ENCODE results near the gene TPPP2. TPM values are rescaled to one million over a fixed set of nuclear protein-coding genes. Genes with fewer than 3 reads are reported as not detected.
"Not testable (repeated sequence)": the region's sequence is repeated elsewhere in the genome, so short reads cannot be mapped to it uniquely, and the experiment has no call there.

TPPP2 gene
- not detected for total RNA-seq

DNA sequence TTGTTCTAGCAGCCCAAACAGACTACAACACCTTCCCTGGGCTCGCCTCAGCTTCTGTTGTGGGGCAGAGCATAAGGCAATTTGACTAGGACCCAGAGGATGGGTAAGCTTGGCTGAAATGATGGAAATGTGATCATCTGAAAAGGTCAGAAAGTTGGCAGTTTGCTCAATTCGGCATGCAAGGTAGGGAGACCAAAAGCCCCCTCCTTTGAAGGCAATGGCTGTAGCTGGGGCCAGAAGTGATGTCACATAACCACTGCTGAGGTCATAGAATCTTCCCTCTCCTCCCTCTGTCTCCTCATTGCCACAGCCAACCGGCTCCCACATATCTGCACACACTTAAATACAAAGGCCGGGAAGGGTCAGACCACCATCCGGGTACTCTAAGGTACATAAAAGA lies at the start of gene TPPP2:
Gene TPPP2, plus strand, starts transcription at position 301 of the 400 bp plus-strand sequence. CDS start 365 bp downstream, outside the sequence.
- Mint-ChIP-seq H3K36me3 (ENCODE audit: low read depth) (no peaks in the 10 kb centered on the region), H3K9me3 (no peaks in the 10 kb centered on the region), H3K4me3 (no peak within 1 kb of the TSS), H3K27ac (no peak within 1 kb of the TSS), H3K27me3 (peaks cover 9% of the 10 kb centered on the region), H3K4me1 (no peaks in the 10 kb centered on the region)
- ATAC-seq (replicated peaks), result no peak

DNA sequence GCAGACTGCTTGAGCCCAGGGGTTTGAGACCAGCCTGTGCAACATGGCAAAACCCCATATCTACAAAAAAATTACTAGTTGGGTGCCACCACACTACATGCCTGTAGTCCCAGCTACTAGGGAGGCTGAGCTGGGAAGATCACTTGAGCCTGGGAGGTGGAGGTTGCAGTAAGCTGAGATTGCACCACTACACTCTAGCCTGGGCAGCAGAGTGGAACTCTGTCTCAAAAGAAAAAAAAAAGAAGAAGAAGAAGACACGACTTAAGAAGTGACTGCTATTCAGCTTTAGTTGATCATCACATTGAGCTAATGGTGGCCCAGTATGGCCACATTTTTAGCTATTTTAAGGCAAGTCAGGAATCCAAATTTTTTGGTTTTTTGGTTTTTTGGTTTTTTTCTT lies 49.1 kb upstream of the TPPP2 start:
- H3K9me3 Mint-ChIP-seq, result no peaks in the 10 kb centered on the region
- no peak for ATAC-seq (replicated peaks)
- no peaks in the 10 kb centered on the region for H3K4me1 Mint-ChIP-seq
- no peaks in the 10 kb centered on the region for H3K36me3 Mint-ChIP-seq (ENCODE audit: low read depth)
- no peak overlapping the region for H3K4me3 Mint-ChIP-seq
- peaks cover 6% of the 10 kb centered on the region for H3K27me3 Mint-ChIP-seq
- H3K27ac Mint-ChIP-seq, result no peak overlapping the region

DNA sequence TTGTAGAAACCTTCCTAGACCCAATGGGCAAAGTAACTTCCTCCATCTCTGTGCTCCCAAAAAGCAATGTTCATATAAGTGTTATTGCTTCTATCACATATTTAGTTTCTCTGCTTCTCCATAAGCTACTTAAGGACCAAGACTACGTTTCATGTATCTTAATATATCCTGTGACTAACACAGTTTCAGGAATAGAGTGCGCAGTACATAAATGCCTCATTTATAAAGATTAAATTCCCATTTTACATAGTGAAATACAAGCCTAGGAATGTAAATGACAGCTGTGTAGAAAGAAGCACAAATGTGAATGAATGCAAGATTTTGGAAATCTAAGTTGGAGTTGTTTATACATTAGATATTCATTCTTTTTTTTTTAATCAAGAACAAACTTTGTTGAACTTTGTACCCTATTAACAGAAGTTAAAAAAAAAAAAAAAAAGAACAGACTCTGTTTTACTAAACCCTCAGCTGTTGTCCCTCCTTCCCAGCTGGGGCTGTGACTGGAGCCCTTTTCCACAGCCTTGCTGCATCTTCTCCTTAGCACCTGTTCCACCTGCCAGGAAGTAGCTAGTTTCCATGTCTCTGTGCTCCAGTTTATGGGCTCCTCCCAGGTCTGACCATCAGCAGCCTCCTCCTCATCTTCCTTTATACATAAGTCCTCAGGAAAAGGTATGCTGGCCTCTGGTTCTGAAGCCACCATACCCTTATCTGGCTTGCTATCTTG lies 47.2 kb upstream of the TPPP2 start:
- H3K27me3 Mint-ChIP-seq, result peaks cover 6% of the 10 kb centered on the region
- no peaks in the 10 kb centered on the region for H3K4me1 Mint-ChIP-seq
- H3K36me3 Mint-ChIP-seq (ENCODE audit: low read depth), result no peaks in the 10 kb centered on the region
- no peak overlapping the region for H3K27ac Mint-ChIP-seq
- no peak for ATAC-seq (replicated peaks)
- H3K9me3 Mint-ChIP-seq, result no peaks in the 10 kb centered on the region
- no peak overlapping the region for H3K4me3 Mint-ChIP-seq

GRCh38 chr14:20985650-20986049 lies 44.4 kb upstream of the TPPP2 start:
- not testable (repeated sequence) for H3K27me3 Mint-ChIP-seq; ATAC-seq (replicated peaks); H3K4me1 Mint-ChIP-seq; H3K27ac Mint-ChIP-seq; H3K9me3 Mint-ChIP-seq; H3K4me3 Mint-ChIP-seq
- peaks cover 12% of the 10 kb centered on the region for H3K36me3 Mint-ChIP-seq (ENCODE audit: low read depth)

DNA sequence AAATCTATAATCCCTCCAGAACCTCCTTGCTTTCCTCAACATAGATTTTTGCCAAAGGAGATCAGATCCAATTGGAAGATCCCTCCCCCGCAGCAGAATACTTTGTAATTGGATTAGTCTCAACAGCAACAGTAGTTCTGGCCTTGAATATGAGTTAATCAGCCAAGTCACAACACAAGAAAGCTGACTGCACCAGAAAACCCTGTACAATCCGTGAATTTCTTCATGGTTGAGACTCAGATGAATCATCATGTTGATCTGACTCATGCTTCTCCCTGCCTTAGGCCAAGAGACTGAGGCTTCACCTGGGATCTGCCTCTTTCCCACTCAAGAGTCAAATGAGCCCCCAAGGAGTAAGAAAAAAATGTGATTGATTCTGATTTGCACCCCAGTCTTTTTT lies 43.2 kb upstream of the TPPP2 start:
- H3K27me3 Mint-ChIP-seq, result peaks cover 3% of the 10 kb centered on the region
- H3K27ac Mint-ChIP-seq, result no peak overlapping the region
- H3K4me1 Mint-ChIP-seq, result peaks cover under 1% of the 10 kb centered on the region
- peak; percentile 30 for ATAC-seq (replicated peaks)
- H3K9me3 Mint-ChIP-seq, result no peaks in the 10 kb centered on the region
- no peak overlapping the region for H3K4me3 Mint-ChIP-seq
- peaks cover 23% of the 10 kb centered on the region for H3K36me3 Mint-ChIP-seq (ENCODE audit: low read depth)

DNA sequence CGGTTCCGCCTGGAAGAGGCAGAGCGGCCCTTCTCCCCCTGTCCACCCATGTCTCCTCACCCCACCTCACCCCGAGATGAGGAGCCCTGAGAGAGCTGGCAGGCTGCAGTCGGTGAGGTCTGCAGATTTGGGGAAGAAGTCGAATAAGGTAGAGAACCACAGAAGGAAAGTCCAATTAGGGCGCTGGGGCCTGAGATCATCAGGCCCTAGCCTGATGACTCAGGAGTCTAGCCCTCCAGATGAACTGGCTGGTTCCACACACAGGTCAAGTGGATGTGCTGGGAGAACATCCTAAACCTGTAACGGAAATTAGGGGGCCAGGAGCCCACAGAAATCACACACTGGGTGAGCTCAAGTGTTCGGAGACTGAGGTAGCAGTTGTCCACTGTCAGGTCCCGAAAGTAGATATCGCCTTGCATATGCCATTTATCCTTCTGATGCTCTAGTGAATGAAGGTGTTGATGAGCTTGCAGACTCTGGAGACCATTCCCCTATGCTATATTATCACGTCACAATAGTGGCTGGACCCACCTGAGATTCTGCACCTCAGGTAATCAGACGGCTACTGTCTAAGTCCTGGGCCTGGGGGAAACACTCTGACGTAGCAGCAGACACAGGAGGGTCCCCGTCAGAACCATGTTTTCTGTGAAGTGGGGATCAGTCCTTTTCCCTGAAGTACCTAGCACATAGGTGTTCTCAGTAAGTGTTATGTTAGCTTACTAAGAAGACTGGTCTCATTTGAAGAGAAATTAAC lies 41.1 kb upstream of the TPPP2 start:
- Mint-ChIP-seq H3K9me3 (no peaks in the 10 kb centered on the region), H3K27ac (peak overlapping the region; percentile 91), H3K4me3 (peak overlapping the region; percentile 93), H3K4me1 (peaks cover 5% of the 10 kb centered on the region), H3K36me3 (ENCODE audit: low read depth) (peaks cover 44% of the 10 kb centered on the region), H3K27me3 (no peaks in the 10 kb centered on the region)
- no peak for ATAC-seq (replicated peaks)

DNA sequence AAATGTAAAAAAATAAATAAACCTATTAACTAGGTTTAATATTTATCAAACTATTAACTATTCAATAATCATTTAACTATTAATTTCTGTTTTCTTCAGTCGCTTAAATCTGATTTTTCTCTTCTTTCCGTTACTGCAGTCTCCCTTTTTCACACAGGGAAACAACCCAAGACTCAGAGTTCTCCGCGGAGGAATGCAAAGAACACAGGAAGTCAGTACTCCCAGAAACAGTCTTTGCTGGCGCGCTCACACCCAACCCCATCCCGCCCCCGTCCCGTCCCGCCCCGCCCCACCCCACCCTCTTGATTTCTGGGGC lies 40.6 kb upstream of the TPPP2 start:
- no peak for ATAC-seq (replicated peaks)
- Mint-ChIP-seq H3K4me3 (peak overlapping the region; percentile 93), H3K4me1 (peaks cover 5% of the 10 kb centered on the region)

GRCh38 chr14:20989787-20990600 lies 40.0 kb upstream of the TPPP2 start, which contains the start of gene METTL17:
TSS of gene METTL17 (plus strand) at chr14:20989980. CDS start at chr14:20990003, 23 bp downstream.
- Mint-ChIP-seq H3K36me3 (ENCODE audit: low read depth) (peaks cover 55% of the 10 kb centered on the region), H3K4me3 (peak within 1 kb of the TSS; percentile 93), H3K4me1 (peaks cover 5% of the 10 kb centered on the region), H3K27me3 (no peaks in the 10 kb centered on the region), H3K27ac (peak within 1 kb of the TSS; percentile 91), H3K9me3 (no peaks in the 10 kb centered on the region)
- ATAC-seq (replicated peaks), result peak; percentile 97

More for the DNA sequence above, 40.6 kb upstream of the TPPP2 start:
- no peaks in the 10 kb centered on the region for H3K27me3 Mint-ChIP-seq
- peaks cover 50% of the 10 kb centered on the region for H3K36me3 Mint-ChIP-seq (ENCODE audit: low read depth)
- peak overlapping the region; percentile 91 for H3K27ac Mint-ChIP-seq
- no peaks in the 10 kb centered on the region for H3K9me3 Mint-ChIP-seq

GRCh38 chr14:20996521-20996920 lies 33.5 kb upstream of the TPPP2 start:
- H3K36me3 Mint-ChIP-seq (ENCODE audit: low read depth), result peaks cover 68% of the 10 kb centered on the region
- ATAC-seq (replicated peaks), result no peak
- no peak overlapping the region for H3K27ac Mint-ChIP-seq

GRCh38 chr14:20997115-20997514 lies 32.9 kb upstream of the TPPP2 start:
- Mint-ChIP-seq H3K36me3 (ENCODE audit: low read depth) (peaks cover 62% of the 10 kb centered on the region), H3K9me3 (no peaks in the 10 kb centered on the region), H3K27me3 (no peaks in the 10 kb centered on the region), H3K4me3 (no peak overlapping the region), H3K27ac (no peak overlapping the region), H3K4me1 (peaks cover 1% of the 10 kb centered on the region)
- ATAC-seq (replicated peaks), result no peak

More at GRCh38 chr14:20996521-20996920, 33.5 kb upstream of the TPPP2 start:
- no peaks in the 10 kb centered on the region for H3K9me3 Mint-ChIP-seq
- H3K4me1 Mint-ChIP-seq, result peaks cover 5% of the 10 kb centered on the region
- H3K27me3 Mint-ChIP-seq, result no peaks in the 10 kb centered on the region
- no peak overlapping the region for H3K4me3 Mint-ChIP-seq

DNA sequence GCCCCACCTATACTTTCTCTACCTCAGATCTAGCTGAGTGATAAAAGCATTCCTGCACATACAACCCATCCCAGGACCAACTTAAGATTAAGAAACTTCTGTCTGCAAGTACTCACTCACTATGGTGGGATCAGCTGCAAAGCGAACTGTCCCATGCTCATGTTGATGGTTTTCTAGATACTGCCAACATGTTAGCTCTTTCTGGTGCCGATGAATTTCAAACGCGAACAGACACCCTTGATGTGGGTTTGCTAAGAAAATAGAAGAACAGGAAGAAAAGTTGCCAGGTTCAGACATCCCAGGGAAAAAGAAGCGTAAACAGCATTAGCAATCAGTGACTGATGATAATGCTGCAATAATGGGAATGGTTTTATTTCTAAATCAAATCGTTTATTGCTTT lies 32.5 kb upstream of the TPPP2 start:
- no peaks in the 10 kb centered on the region for H3K27me3 Mint-ChIP-seq
- no peaks in the 10 kb centered on the region for H3K9me3 Mint-ChIP-seq
- no peak overlapping the region for H3K27ac Mint-ChIP-seq
- H3K36me3 Mint-ChIP-seq (ENCODE audit: low read depth), result peaks cover 57% of the 10 kb centered on the region
- H3K4me1 Mint-ChIP-seq, result no peaks in the 10 kb centered on the region
- H3K4me3 Mint-ChIP-seq, result no peak overlapping the region
- ATAC-seq (replicated peaks), result no peak

GRCh38 chr14:20998139-20998538 lies 31.9 kb upstream of the TPPP2 start:
- Mint-ChIP-seq H3K36me3 (ENCODE audit: low read depth) (peaks cover 52% of the 10 kb centered on the region), H3K27ac (peak overlapping the region; percentile 28), H3K4me1 (no peaks in the 10 kb centered on the region), H3K9me3 (no peaks in the 10 kb centered on the region), H3K4me3 (no peak overlapping the region), H3K27me3 (no peaks in the 10 kb centered on the region)
- no peak for ATAC-seq (replicated peaks)

DNA sequence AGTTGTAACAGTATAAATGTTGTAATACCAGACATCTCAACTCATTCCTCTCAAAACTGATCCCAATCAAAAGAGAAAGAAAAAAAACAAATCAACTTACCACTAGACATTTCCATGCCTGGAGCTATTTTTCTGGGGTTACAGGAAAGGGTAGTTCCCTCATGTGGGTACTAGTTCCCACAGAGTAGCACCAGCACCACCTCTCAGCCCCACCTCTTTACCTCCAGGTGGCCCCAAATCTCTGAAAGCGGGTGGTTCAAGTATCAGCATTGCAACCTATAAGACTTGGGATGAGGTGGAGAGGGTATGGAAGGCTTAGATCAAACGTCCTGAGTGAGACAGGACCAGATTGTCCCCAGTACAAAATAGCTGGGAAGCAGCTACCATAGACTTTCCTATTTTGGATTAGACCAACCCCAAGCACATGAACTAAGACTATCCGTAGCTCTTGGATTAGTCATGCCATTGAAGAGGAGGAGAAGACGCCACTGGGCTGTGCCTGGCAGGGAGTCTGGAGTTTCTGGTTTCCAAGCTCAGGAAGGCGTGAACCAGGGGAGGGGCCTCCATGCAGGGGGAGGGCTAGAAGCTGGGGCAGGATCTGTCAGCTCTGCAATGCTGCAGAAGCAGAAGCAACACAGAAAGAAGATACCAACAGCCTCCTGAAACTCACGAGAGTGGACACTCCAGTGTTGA lies 31.2 kb upstream of the TPPP2 start, which contains the start of gene SLC39A2:
Gene SLC39A2, plus strand, starts transcription at position 620 of the 693 bp plus-strand sequence. CDS start 154 bp downstream, outside the sequence.
- Mint-ChIP-seq H3K9me3 (no peaks in the 10 kb centered on the region), H3K4me1 (no peaks in the 10 kb centered on the region), H3K27me3 (no peaks in the 10 kb centered on the region), H3K36me3 (ENCODE audit: low read depth) (peaks cover 45% of the 10 kb centered on the region), H3K27ac (peak within 1 kb of the TSS; percentile 28), H3K4me3 (no peak within 1 kb of the TSS)
- ATAC-seq (replicated peaks), result no peak

DNA sequence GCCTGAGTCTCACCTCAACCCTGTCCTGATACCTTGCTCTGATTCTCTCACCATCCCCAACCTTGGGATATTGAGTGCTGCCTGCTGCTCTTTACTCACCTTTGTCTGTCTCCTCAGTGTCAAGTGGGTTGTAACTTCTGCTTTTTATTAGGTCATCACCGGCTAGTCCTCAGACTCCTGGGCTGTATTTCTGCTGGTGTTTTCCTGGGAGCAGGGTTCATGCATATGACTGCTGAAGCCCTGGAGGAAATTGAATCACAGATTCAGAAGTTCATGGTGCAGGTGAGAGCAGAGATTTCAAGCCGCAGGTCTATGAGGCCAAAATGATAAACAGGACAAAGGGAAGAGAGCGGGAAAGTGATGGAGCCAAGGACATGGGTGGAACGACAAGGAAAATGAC lies 30.4 kb upstream of the TPPP2 start:
- ATAC-seq (replicated peaks), result no peak
- Mint-ChIP-seq H3K4me3 (no peak overlapping the region), H3K4me1 (no peaks in the 10 kb centered on the region), H3K27ac (no peak overlapping the region), H3K27me3 (no peaks in the 10 kb centered on the region), H3K36me3 (ENCODE audit: low read depth) (peaks cover 37% of the 10 kb centered on the region), H3K9me3 (no peaks in the 10 kb centered on the region)

All from activated T-helper 17 cell treated with anti-CD3 and anti-CD28 coated beads, Interleukin-2, amount 50 U/mL, for 72 hours (primary cell).